SH-SY5Y (cell line): ENCODE results near the gene FNDC5.

Source experiments
- GATA2 ChIP-seq: IDR thresholded peaks from 2 replicates; pipeline ENCODE4 v1.6.1; 2011; ENCODE audit warnings: mild to moderate bottlenecking, low read depth, low read length
- GATA3 ChIP-seq: IDR thresholded peaks from 2 replicates; pipeline ENCODE4 v1.6.1; 2011; ENCODE audit warnings: low read depth, mild to moderate bottlenecking, low read length, moderate library complexity

- TF ChIP-seq GATA3 (no peak), GATA2 (no peak)
Observed at GRCh38 chr1:32863881-32864245, 6.8 kb downstream of the FNDC5 start.
